GM06990 (cell line): ENCODE results near the gene RAB4B.

Source experiments
- DNase-seq: peaks from one replicate; pipeline ENCODE4 v3.0.0-alpha.2; 2011; ENCODE audit not compliant: insufficient read length; ENCODE audit errors: extremely low read depth
- H3K27me3 ChIP-seq: replicated peaks from 2 replicates; pipeline ENCODE4 v1.6.0; 2011; ENCODE audit warnings: low read length; ENCODE audit not compliant: control insufficient read depth, insufficient read depth
- H3K36me3 ChIP-seq: 2 replicates; pipeline ENCODE4 v1.5.1; 2011; ENCODE audit warnings: low read length; ENCODE audit not compliant: control insufficient read depth, insufficient read depth
- H3K4me3 ChIP-seq: replicated peaks from 2 replicates; pipeline ENCODE4 v1.5.1; 2011; ENCODE audit warnings: low read depth, mild to moderate bottlenecking, control low read depth, low read length
- CTCF ChIP-seq: IDR thresholded peaks from 2 replicates; pipeline ENCODE4 v1.5.1; 2011; ENCODE audit warnings: low read length, control low read depth, mild to moderate bottlenecking, inconsistent platforms; ENCODE audit not compliant: insufficient read depth, poor library complexity, severe bottlenecking

RAB4B gene

GRCh38 chr19:40737102-40737644 lies 40.9 kb upstream of the RAB4B start:
- TF ChIP-seq CTCF, result no peak
- Histone ChIP-seq H3K36me3 (peaks cover 22% of the 10 kb centered on the region), H3K27me3 (no peaks in the 10 kb centered on the region), H3K4me3 (no peak overlapping the region)
- DNase-seq, result no peak

GRCh38 chr19:40739030-40739839 lies 38.8 kb upstream of the RAB4B start:
- DNase-seq, result no peak
- Histone ChIP-seq H3K27me3 (no peaks in the 10 kb centered on the region), H3K36me3 (peaks cover 20% of the 10 kb centered on the region), H3K4me3 (no peak overlapping the region)
- TF ChIP-seq CTCF, result no peak

- TF ChIP-seq CTCF, result no peak
Observed at GRCh38 chr19:40739871-40740703, 38.0 kb upstream of the RAB4B start.

GRCh38 chr19:40740747-40741146 lies 37.3 kb upstream of the RAB4B start:
- H3K4me3 ChIP-seq, result no peak overlapping the region
- DNase-seq, result no peak
- peaks cover 17% of the 10 kb centered on the region for H3K36me3 ChIP-seq
- H3K27me3 ChIP-seq, result no peaks in the 10 kb centered on the region
- TF ChIP-seq CTCF, result no peak

More at GRCh38 chr19:40739871-40740703, 38.0 kb upstream of the RAB4B start:
- Histone ChIP-seq H3K4me3 (no peak overlapping the region), H3K27me3 (no peaks in the 10 kb centered on the region), H3K36me3 (peaks cover 19% of the 10 kb centered on the region)
- DNase-seq, result no peak

- H3K27me3 ChIP-seq, result no peaks in the 10 kb centered on the region
- H3K36me3 ChIP-seq, result peaks cover 15% of the 10 kb centered on the region
- TF ChIP-seq CTCF, result no peak
- no peak for DNase-seq
- H3K4me3 ChIP-seq, result no peak overlapping the region
Observed at GRCh38 chr19:40741527-40742390, 36.3 kb upstream of the RAB4B start.
